Trophoblast cell (in vitro differentiated cells and primary cell): ENCODE results near the gene CHTF18.

ENCODE experiments used
- DNase-seq, 2 donors: peaks; one replicate each; pipeline ENCODE4 v3.0.0-alpha.2; 2016
- H2AFZ ChIP-seq: 2 replicates; pipeline ENCODE4 v1.6.1; 2013; ENCODE audit warnings: low read length, moderate library complexity, mild to moderate bottlenecking; ENCODE audit not compliant: insufficient read depth, poor library complexity
- H2AK5ac ChIP-seq: 2 replicates; pipeline ENCODE4 v1.6.1; 2013; ENCODE audit warnings: mild to moderate bottlenecking, low read length
- H2BK120ac ChIP-seq: 2 replicates; pipeline ENCODE4 v1.6.1; 2013; ENCODE audit warnings: low read length, mild to moderate bottlenecking, moderate library complexity; ENCODE audit not compliant: insufficient read depth, poor library complexity
- H2BK12ac ChIP-seq: 2 replicates; pipeline ENCODE4 v1.6.1; 2013; ENCODE audit warnings: mild to moderate bottlenecking, low read length, moderate library complexity
- H2BK5ac ChIP-seq: 2 replicates; pipeline ENCODE4 v1.6.1; 2013; ENCODE audit warnings: low read length, low read depth, moderate library complexity, mild to moderate bottlenecking; ENCODE audit not compliant: poor library complexity
- H3K14ac ChIP-seq: 2 replicates; pipeline ENCODE4 v1.6.1; 2013; ENCODE audit warnings: mild to moderate bottlenecking, low read length
- H3K18ac ChIP-seq: 2 replicates; pipeline ENCODE4 v1.6.1; 2013; ENCODE audit warnings: mild to moderate bottlenecking, low read length
- H3K23ac ChIP-seq: 2 replicates; pipeline ENCODE4 v1.6.1; 2013; ENCODE audit warnings: low read length
- H3K27ac ChIP-seq: 2 replicates; pipeline ENCODE4 v1.5.1; 2013; ENCODE audit warnings: low read depth, mild to moderate bottlenecking, inconsistent platforms, low read length, moderate library complexity
- H3K27me3 ChIP-seq: 2 replicates; pipeline ENCODE4 v1.6.1; 2013; ENCODE audit warnings: inconsistent platforms, mild to moderate bottlenecking, low read length, moderate library complexity; ENCODE audit not compliant: insufficient read depth
- H3K36me3 ChIP-seq, 2 experiments: 1 replicate in 1 of 2; 2 replicates in 1 of 2; pipeline ENCODE4 v1.6.1; 2013; ENCODE audit warnings: low read length in 2 of 2, mild to moderate bottlenecking in 2 of 2, moderate library complexity in 1 of 2; ENCODE audit not compliant: insufficient read depth in 2 of 2, control insufficient read depth in 1 of 2
- H3K4ac ChIP-seq: 2 replicates; pipeline ENCODE4 v1.6.1; 2013; ENCODE audit warnings: low read depth, mild to moderate bottlenecking, low read length, moderate library complexity
- H3K4me1 ChIP-seq, 2 experiments: 1 replicate in 1 of 2; 2 replicates in 1 of 2; pipeline ENCODE4 v1.6.1; 2013; ENCODE audit warnings: low read length in 2 of 2, mild to moderate bottlenecking in 2 of 2, moderate library complexity in 1 of 2; ENCODE audit not compliant: insufficient read depth in 2 of 2, control insufficient read depth in 1 of 2
- H3K4me2 ChIP-seq: 2 replicates; pipeline ENCODE4 v1.6.1; 2013; ENCODE audit warnings: inconsistent platforms, mild to moderate bottlenecking, low read length, moderate library complexity
- H3K4me3 ChIP-seq: 2 replicates; pipeline ENCODE4 v1.5.1; 2013; ENCODE audit warnings: mild to moderate bottlenecking, low read depth, low read length, inconsistent platforms
- H3K79me1 ChIP-seq: one replicate; pipeline ENCODE4 v1.6.1; 2013; ENCODE audit warnings: low read length
- H3K79me2 ChIP-seq: 2 replicates; pipeline ENCODE4 v1.6.1; 2013; ENCODE audit warnings: low read length, mild to moderate bottlenecking; ENCODE audit not compliant: control insufficient read depth, insufficient read depth, poor library complexity
- H3K9ac ChIP-seq: 2 replicates; pipeline ENCODE4 v1.6.1; 2013; ENCODE audit warnings: mild to moderate bottlenecking, low read length
- H3K9me3 ChIP-seq: 2 replicates; pipeline ENCODE4 v1.6.1; 2013; ENCODE audit warnings: low read depth, mild to moderate bottlenecking, control low read depth, inconsistent platforms, low read length; ENCODE audit not compliant: insufficient read depth
- H4K12ac ChIP-seq: 2 replicates; pipeline ENCODE4 v1.6.1; 2013; ENCODE audit warnings: low read depth, mild to moderate bottlenecking, low read length, moderate library complexity
- H4K8ac ChIP-seq: 2 replicates; pipeline ENCODE4 v1.6.1; 2013; ENCODE audit warnings: low read depth, mild to moderate bottlenecking, low read length, moderate library complexity
- H4K91ac ChIP-seq: one replicate; pipeline ENCODE4 v1.6.1; 2013; ENCODE audit warnings: low read depth, mild to moderate bottlenecking, low read length, moderate library complexity
- WGBS: extraction: QIAGEN DNeasy Blood & Tissue Kit; methylation state at CpG from one replicate; pipeline ENCODE4 v1.1.7; 2013; ENCODE audit warnings: missing lambda C conversion rate; ENCODE audit not compliant: insufficient read length, insufficient coverage; ENCODE audit errors: extremely low coverage; 5-methylcytosine and 5-hydroxymethylcytosine counted together

Gene CHTF18

DNA sequence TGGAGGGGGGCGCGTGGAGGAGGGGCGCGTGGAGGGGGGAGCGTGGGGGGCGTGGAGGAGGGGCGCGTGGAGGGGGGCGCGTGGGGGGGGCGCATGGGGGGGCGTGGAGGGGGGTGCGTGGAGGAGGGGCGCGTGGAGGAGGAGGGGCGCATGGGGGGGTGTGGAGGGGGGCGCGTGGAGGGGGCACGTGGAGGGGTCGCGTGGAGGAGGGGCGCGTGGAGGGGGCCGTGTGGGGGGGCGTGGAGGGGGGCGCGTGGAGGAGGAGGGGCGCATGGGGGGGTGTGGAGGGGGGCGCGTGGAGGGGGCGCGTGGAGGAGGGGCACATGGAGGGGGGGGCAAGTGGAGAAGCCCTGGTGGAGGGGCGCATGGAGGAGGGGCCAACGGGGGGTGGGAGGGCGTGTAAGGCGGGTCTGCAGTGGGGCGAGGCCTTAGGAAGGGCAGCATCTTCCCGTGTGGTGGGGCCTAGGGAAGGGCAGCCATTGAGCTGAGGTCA, 20.6 kb upstream of the CHTF18 start:
- H3K4ac ChIP-seq = no peak overlapping the region
- H3K4me1 ChIP-seq = no peaks in the 10 kb centered on the region
- H3K9me3 ChIP-seq = peaks cover 4% of the 10 kb centered on the region
- H4K12ac ChIP-seq = no peak overlapping the region
- no peak overlapping the region for H3K23ac ChIP-seq
- no peaks in the 10 kb centered on the region for H3K79me2 ChIP-seq
- no peak overlapping the region for H3K9ac ChIP-seq
- no peak overlapping the region for H4K8ac ChIP-seq
- no peak overlapping the region for H3K4me2 ChIP-seq
- no peak overlapping the region for H3K14ac ChIP-seq
- no peaks in the 10 kb centered on the region for H3K27me3 ChIP-seq
- no peaks in the 10 kb centered on the region for H3K36me3 ChIP-seq
- WGBS = no CpG with 5 or more reads among the region's 38 CpGs
- no peak overlapping the region for H2AFZ ChIP-seq
- no peak overlapping the region for H4K91ac ChIP-seq
- H3K27ac ChIP-seq = no peak overlapping the region
- no peak for DNase-seq
- H2AK5ac ChIP-seq = no peak overlapping the region
- H3K4me3 ChIP-seq = no peak overlapping the region
- H3K79me1 ChIP-seq = no peaks in the 10 kb centered on the region
- H2BK12ac ChIP-seq = no peak overlapping the region
- H2BK5ac ChIP-seq = no peak overlapping the region
- no peak overlapping the region for H3K18ac ChIP-seq
- H2BK120ac ChIP-seq = no peak overlapping the region

DNA sequence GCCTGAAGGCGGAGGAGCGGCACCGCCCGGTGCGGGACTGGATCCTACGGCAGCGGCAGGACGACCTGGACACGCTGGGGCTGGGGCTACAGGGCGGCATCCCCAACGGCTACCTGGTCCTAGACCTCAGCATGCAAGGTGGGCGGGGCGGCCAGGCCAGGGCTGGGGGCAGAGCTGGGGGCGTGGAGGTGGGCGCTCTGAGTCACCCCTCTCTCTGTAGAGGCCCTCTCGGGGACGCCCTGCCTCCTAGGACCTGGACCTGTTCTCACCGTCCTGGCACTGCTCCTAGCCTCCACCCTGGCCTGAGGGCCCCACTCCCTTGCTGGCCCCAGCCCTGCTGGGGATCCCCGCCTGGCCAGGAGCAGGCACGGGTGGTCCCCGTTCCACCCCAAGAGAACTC, 20.0 kb upstream of the CHTF18 start:
- no CpG with 5 or more reads among the region's 21 CpGs for WGBS
- Histone ChIP-seq H2BK5ac (no peak overlapping the region), H3K4me3 (peak overlapping the region; percentile 23), H3K4me2 (no peak overlapping the region), H3K9me3 (peaks cover 4% of the 10 kb centered on the region), H2AFZ (no peak overlapping the region), H3K36me3 (no peaks in the 10 kb centered on the region), H3K4me1 (no peaks in the 10 kb centered on the region), H4K8ac (no peak overlapping the region), H3K14ac (no peak overlapping the region), H2BK12ac (no peak overlapping the region), H4K91ac (no peak overlapping the region), H3K18ac (no peak overlapping the region), H3K9ac (no peak overlapping the region), H3K79me1 (no peaks in the 10 kb centered on the region), H3K27ac (no peak overlapping the region), H3K23ac (no peak overlapping the region), H3K79me2 (no peaks in the 10 kb centered on the region), H3K27me3 (no peaks in the 10 kb centered on the region), H4K12ac (no peak overlapping the region), H2AK5ac (no peak overlapping the region), H3K4ac (no peak overlapping the region), H2BK120ac (no peak overlapping the region)
- DNase-seq = no peak

GRCh38 chr16:769184-769784, 19.1 kb upstream of the CHTF18 start:
- Histone ChIP-seq H4K91ac (no peak overlapping the region), H3K18ac (no peak overlapping the region), H3K9me3 (peaks cover 4% of the 10 kb centered on the region), H2AK5ac (no peak overlapping the region), H3K4me3 (no peak overlapping the region), H3K9ac (no peak overlapping the region), H3K27me3 (no peaks in the 10 kb centered on the region), H4K12ac (no peak overlapping the region), H4K8ac (no peak overlapping the region), H3K4me2 (no peak overlapping the region), H3K4ac (no peak overlapping the region), H3K4me1 (no peaks in the 10 kb centered on the region), H2BK12ac (no peak overlapping the region), H3K79me2 (no peaks in the 10 kb centered on the region), H2BK120ac (no peak overlapping the region), H3K27ac (no peak overlapping the region), H2AFZ (no peak overlapping the region), H3K79me1 (no peaks in the 10 kb centered on the region), H3K14ac (no peak overlapping the region), H3K23ac (no peak overlapping the region), H3K36me3 (no peaks in the 10 kb centered on the region), H2BK5ac (no peak overlapping the region)
- DNase-seq = no peak
- WGBS = no CpG with 5 or more reads among the region's 20 CpGs

DNA sequence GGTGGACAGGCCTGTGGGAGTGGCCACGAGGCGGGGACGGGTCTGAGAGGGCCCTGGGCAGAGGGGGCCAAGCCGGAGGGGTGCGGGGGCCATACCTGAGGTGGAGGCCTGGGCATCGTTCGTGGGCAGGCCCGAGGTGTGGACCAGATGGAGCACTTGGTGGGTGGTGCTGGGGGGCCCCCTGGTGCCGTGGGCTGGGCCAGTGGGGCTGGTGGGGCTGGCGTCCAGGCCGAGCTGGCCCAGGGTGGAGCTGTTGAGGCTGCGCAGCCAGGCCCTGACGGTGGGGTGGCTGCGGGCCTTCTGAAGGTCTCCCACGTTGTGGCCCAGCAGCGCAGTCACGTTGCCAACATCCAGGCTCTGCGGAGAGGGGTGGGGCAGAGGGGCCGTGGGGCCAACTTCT, 18.5 kb upstream of the CHTF18 start:
- Histone ChIP-seq H3K9me3 (peaks cover 2% of the 10 kb centered on the region), H3K27ac (no peak overlapping the region), H3K18ac (no peak overlapping the region), H3K4me3 (no peak overlapping the region), H3K36me3 (no peaks in the 10 kb centered on the region), H2AFZ (no peak overlapping the region), H3K79me2 (no peaks in the 10 kb centered on the region), H4K91ac (no peak overlapping the region), H3K4me1 (no peaks in the 10 kb centered on the region), H2BK5ac (no peak overlapping the region), H4K12ac (no peak overlapping the region), H4K8ac (no peak overlapping the region), H3K14ac (no peak overlapping the region), H3K4me2 (no peak overlapping the region), H3K27me3 (no peaks in the 10 kb centered on the region), H2BK120ac (no peak overlapping the region), H3K79me1 (no peaks in the 10 kb centered on the region), H2BK12ac (no peak overlapping the region), H3K23ac (no peak overlapping the region), H2AK5ac (no peak overlapping the region), H3K4ac (no peak overlapping the region), H3K9ac (no peak overlapping the region)
- no peak for DNase-seq
- WGBS = no CpG with 5 or more reads among the region's 19 CpGs
